ENCODE results near the gene OR7G1. TPM values are rescaled to one million over a fixed set of nuclear protein-coding genes. Genes with fewer than 3 reads are reported as not detected.
A peak's percentile ranks its signal among the peaks of the same experiment; 100 is the strongest.
"Not testable (repeated sequence)": the region's sequence is repeated elsewhere in the genome, so short reads cannot be mapped to it uniquely, and the experiment has no call there.

The OR7G1 gene
- total RNA-seq, 1 experiment from 2014 or later: not detected

DNA sequence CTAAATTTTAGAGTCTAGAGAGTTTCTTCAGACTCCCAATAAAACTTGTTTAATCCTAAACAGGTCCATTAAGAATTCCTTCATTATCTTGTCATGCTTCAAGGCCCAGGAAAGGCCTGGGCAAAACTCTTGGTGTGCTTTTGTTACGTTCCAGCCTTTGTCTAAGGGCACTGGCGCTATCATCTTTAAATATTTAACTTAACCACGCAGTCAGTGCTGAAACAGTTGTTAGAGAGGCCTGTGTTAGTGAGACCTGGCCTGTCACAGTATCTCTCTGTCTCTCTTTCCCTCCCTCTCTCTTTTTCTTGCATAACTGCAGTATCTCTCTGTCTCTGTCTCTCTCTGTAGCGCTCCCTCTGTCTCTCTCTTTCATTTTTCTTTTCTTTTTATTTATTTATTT is 36.9 kb downstream of the OR7G1 start:
- DNase-seq (ENCODE audit: low read depth): no peak

- no peak for DNase-seq (ENCODE audit: low read depth)
These were observed 38.7 kb downstream of the OR7G1 start for GRCh38 chr19:9076901-9077300.

DNA sequence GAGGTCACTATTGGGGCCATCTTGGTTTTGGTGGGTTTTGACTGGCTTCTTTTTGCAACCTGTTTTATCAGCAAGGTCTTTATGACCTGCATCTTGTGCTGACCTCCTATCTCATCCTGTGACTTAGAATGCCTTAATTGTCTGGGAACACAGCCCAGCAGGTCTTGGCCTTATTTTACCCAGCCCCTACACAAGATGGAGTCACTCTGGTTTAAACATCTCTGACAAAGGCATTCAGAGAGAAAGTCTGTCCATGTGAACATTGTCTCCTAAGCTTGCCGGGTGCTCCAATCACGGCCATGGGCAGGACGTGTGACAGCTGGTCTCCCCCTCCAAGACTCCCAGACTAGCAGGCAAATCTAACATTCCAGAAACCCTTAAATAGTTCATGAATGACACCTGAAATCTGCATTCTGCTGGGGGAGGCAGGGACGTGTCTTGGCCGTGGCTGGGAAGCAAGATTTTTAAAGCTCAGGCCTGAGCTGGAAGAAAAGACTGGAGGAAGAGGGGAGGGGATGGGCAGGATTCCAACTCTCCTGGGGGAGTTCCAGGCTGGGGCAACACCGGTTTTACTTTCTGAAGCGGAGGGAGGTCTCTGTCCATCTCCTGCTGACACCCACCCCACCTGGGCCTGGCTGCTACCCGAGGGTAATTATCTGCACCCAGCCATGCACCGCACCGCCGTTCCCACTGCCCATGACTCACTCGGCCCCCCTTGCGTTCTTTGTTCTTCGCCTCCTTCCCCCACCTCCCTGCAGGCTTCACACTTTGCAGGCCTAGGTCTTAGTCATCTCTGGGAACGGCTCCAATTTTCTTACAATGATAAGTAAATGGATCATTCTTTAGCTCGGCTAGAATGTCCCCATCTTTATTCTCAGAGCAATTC is 40.3 kb downstream of the OR7G1 start:
- DNase-seq (ENCODE audit: low read depth): peak; percentile 90

- DNase-seq (ENCODE audit: low read depth): no peak
These were observed 41.8 kb downstream of the OR7G1 start for GRCh38 chr19:9073806-9074205.

GRCh38 chr19:9071720-9072119 is 43.8 kb downstream of the OR7G1 start:
- DNase-seq (ENCODE audit: low read depth): not testable (repeated sequence)

DNA sequence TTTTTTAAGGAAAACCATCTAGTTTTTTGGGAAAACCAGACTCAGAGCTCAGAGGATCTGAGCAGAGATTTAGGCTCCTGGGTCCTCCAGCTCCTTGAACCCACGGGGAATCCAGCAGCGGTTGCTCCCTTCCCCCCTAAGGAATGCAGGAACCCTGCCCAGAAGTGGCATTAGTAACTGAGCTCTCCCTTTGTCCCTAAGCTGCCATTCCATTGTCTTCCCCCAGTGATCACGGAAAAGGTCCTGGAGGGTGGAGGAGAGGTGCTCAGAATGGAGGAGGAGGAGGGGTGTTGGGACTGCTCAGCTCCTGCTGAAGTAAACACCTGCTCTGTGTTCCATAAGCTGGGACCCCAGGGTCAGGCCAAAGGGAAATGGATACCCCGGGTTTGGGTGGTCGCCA is 45.5 kb downstream of the OR7G1 start:
- no peak for DNase-seq (ENCODE audit: low read depth)

DNA sequence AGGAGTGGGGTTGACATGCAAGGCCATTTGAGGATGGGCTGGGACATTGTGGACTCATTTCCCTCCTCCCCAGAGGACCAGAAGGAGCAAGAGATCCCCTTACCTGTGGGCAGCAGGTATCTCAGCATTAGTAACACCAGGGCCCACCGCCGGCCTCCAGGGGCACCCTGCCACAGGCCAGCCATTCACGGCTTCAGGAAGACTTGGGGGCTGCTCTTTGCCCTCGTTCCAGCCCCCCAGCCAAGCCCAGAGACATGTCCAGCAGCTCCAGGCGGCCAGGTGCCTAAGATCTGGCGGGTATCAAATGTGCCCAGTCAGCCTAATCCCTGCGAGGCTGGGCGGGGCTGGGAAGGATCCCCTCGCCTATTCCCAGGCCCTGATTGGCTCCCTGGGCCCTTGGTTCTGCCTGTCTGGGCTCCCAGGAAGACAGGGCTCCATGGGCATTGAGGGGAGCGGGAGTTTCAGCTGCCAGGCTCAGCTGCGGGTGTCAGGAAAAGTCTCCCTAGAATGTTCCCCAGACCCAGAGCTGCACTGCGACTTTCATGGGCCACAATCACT is 50.0 kb downstream of the OR7G1 start:
- DNase-seq (ENCODE audit: low read depth): no peak

Other genes with a start within 250 kb of the OR7G1 start
- not detected in 2 replicates for gene MUC16, start 105.4 kb downstream of the OR7G1 start, total RNA-seq (2014; rRNA removed)
- gene OR1M1, start 28.7 kb downstream of the OR7G1 start, total RNA-seq (2014; rRNA removed): not detected in 2 replicates
- gene OR7G2, start 8.3 kb downstream of the OR7G1 start, total RNA-seq (2014; rRNA removed): not detected in 2 replicates
- not detected in 2 replicates for gene OR7G3, start 11.2 kb upstream of the OR7G1 start, total RNA-seq (2014; rRNA removed)
- 22.8 and 23.8 TPM in 2 replicates for gene ZNF317, start 24.6 kb upstream of the OR7G1 start, total RNA-seq (2014; rRNA removed)
- 0.17 TPM in 1 of 2 replicates, not detected in the other for gene OR7D2, start 63.2 kb upstream of the OR7G1 start, total RNA-seq (2014; rRNA removed)
- not detected in 2 replicates for gene OR7D4, start 103.8 kb upstream of the OR7G1 start, total RNA-seq (2014; rRNA removed)
- not detected in 2 replicates for gene OR7E24, start 135.2 kb upstream of the OR7G1 start, total RNA-seq (2014; rRNA removed)
- gene ZNF699, start 194.1 kb upstream of the OR7G1 start, total RNA-seq (2014; rRNA removed): 13.9 and 34.0 TPM in 2 replicates
- gene ZNF559, start 208.4 kb upstream of the OR7G1 start, total RNA-seq (2014; rRNA removed): 6.2 and 8.0 TPM in 2 replicates
- gene ZNF177, start 247.2 kb upstream of the OR7G1 start, total RNA-seq (2014; rRNA removed): 1.3 and 2.2 TPM in 2 replicates